Measurements from ENCODE around the gene CFTR.

Gene CFTR

GRCh38 chr7:117621075-117621618 lies 141.3 kb downstream of the CFTR start:
- ATAC-seq (ENCODE audit: low read depth) = no peak
- Histone ChIP-seq H3K4me1 (ENCODE audit: insufficient read depth, poor library complexity, severe bottlenecking) (peaks cover 3% of the 10 kb centered on the region), H3K9me3 (ENCODE audit: severe bottlenecking) (no peaks in the 10 kb centered on the region), H3K36me3 (ENCODE audit: low read depth) (no peaks in the 10 kb centered on the region), H3K27ac (ENCODE audit: poor library complexity, severe bottlenecking) (no peak overlapping the region), H3K4me3 (ENCODE audit: severe bottlenecking) (no peak overlapping the region), H3K27me3 (ENCODE audit: insufficient read depth, poor library complexity, severe bottlenecking) (no peaks in the 10 kb centered on the region)
- no peak for DNase-seq (ENCODE audit: low spot score)
- TF ChIP-seq CTCF (IDR thresholded peaks at IDR 0.05; ENCODE audit: poor library complexity, severe bottlenecking) = no peak

- Histone ChIP-seq H3K27ac (ENCODE audit: poor library complexity, severe bottlenecking) (no peak overlapping the region), H3K9me3 (ENCODE audit: severe bottlenecking) (no peaks in the 10 kb centered on the region), H3K4me1 (ENCODE audit: insufficient read depth, poor library complexity, severe bottlenecking) (peaks cover 3% of the 10 kb centered on the region), H3K36me3 (ENCODE audit: low read depth) (no peaks in the 10 kb centered on the region), H3K27me3 (ENCODE audit: insufficient read depth, poor library complexity, severe bottlenecking) (no peaks in the 10 kb centered on the region), H3K4me3 (ENCODE audit: severe bottlenecking) (no peak overlapping the region)
- DNase-seq (ENCODE audit: low spot score) = no peak
- ATAC-seq (ENCODE audit: low read depth) = no peak
- no peak for TF ChIP-seq CTCF (IDR thresholded peaks at IDR 0.05; ENCODE audit: poor library complexity, severe bottlenecking)
Observed at GRCh38 chr7:117623606-117624005, 143.8 kb downstream of the CFTR start.

- TF ChIP-seq CTCF (IDR thresholded peaks at IDR 0.05; ENCODE audit: poor library complexity, severe bottlenecking) = no peak
- H3K4me3 ChIP-seq (ENCODE audit: severe bottlenecking) = no peak overlapping the region
- no peak for ATAC-seq (ENCODE audit: low read depth)
- H3K4me1 ChIP-seq (ENCODE audit: insufficient read depth, poor library complexity, severe bottlenecking) = no peaks in the 10 kb centered on the region
- H3K36me3 ChIP-seq (ENCODE audit: low read depth) = no peaks in the 10 kb centered on the region
- no peaks in the 10 kb centered on the region for H3K27me3 ChIP-seq (ENCODE audit: insufficient read depth, poor library complexity, severe bottlenecking)
- no peak overlapping the region for H3K27ac ChIP-seq (ENCODE audit: poor library complexity, severe bottlenecking)
- DNase-seq (ENCODE audit: low spot score) = no peak
- H3K9me3 ChIP-seq (ENCODE audit: severe bottlenecking) = no peaks in the 10 kb centered on the region
Observed at GRCh38 chr7:117630501-117630900, 150.7 kb downstream of the CFTR start.

- Histone ChIP-seq H3K9me3 (ENCODE audit: severe bottlenecking) (no peaks in the 10 kb centered on the region), H3K27ac (ENCODE audit: poor library complexity, severe bottlenecking) (no peak overlapping the region), H3K4me3 (ENCODE audit: severe bottlenecking) (no peak overlapping the region), H3K27me3 (ENCODE audit: insufficient read depth, poor library complexity, severe bottlenecking) (no peaks in the 10 kb centered on the region), H3K4me1 (ENCODE audit: insufficient read depth, poor library complexity, severe bottlenecking) (no peaks in the 10 kb centered on the region), H3K36me3 (ENCODE audit: low read depth) (no peaks in the 10 kb centered on the region)
- no peak for TF ChIP-seq CTCF (IDR thresholded peaks at IDR 0.05; ENCODE audit: poor library complexity, severe bottlenecking)
- ATAC-seq (ENCODE audit: low read depth) (no peak), DNase-seq (ENCODE audit: low spot score) (no peak)
Observed at GRCh38 chr7:117630907-117631564, 151.2 kb downstream of the CFTR start.

- no peaks in the 10 kb centered on the region for H3K4me1 ChIP-seq (ENCODE audit: insufficient read depth, poor library complexity, severe bottlenecking)
- H3K4me3 ChIP-seq (ENCODE audit: severe bottlenecking) = no peak overlapping the region
- no peak for TF ChIP-seq CTCF (IDR thresholded peaks at IDR 0.05; ENCODE audit: poor library complexity, severe bottlenecking)
- DNase-seq (ENCODE audit: low spot score) (no peak), ATAC-seq (ENCODE audit: low read depth) (no peak)
- no peaks in the 10 kb centered on the region for H3K36me3 ChIP-seq (ENCODE audit: low read depth)
- no peaks in the 10 kb centered on the region for H3K27me3 ChIP-seq (ENCODE audit: insufficient read depth, poor library complexity, severe bottlenecking)
- no peaks in the 10 kb centered on the region for H3K9me3 ChIP-seq (ENCODE audit: severe bottlenecking)
- no peak overlapping the region for H3K27ac ChIP-seq (ENCODE audit: poor library complexity, severe bottlenecking)
Observed at GRCh38 chr7:117631652-117632051, 151.8 kb downstream of the CFTR start.

Measured in RWPE2 (cell line).